K562 (cell line): ENCODE data around the gene CSPG5. TPM values are rescaled to one million over a fixed set of nuclear protein-coding genes. Genes with fewer than 3 reads are reported as not detected.

Experiments
- ATAC-seq: fragments of 200-7000 bp; cut with Tn5 transposase; 3 replicates; pipeline ENCODE4 v1.9.1; 2020; ENCODE audit warnings: moderate library complexity
- BruUV-seq: library from RNA; stranded (reverse); fragments of 400-500 nt; replicated peaks from 2 replicates; lab custom pipeline; 2021; lab: Mats Ljungman, UMichigan
- CTCF ChIA-PET: fragments of 300-600 bp; formaldehyde crosslinking; extraction: SDS; loops from one replicate; lab custom pipeline; 2021; ENCODE audit warnings: low intra/inter-chr PET ratio; lab: Yijun Ruan, JAX
- POLR2A ChIA-PET: fragments of 300-600, 350-650 bp; sonication (Branson Sonifier 250); formaldehyde crosslinking; extraction: SDS; loops from one replicate; lab custom pipeline; 2021; ENCODE audit warnings: antibody characterized with exemption, inconsistent platforms; lab: Yijun Ruan, JAX
- DNase-seq, 4 experiments: peaks; one replicate each; pipeline versions ENCODE4 v3.0.0 to v3.0.0-alpha.2; 2011 to 2018; ENCODE audit warnings: low spot score in 3 of 4, mixed read lengths in 3 of 4; ENCODE audit errors: extremely low read depth in 1 of 4
- FAIRE-seq: peaks from 2 replicates; lab custom pipeline; 2011; peaks lifted over from hg19 to GRCh38; lab: Jason Lieb, UNC
- H2AFZ ChIP-seq: 2 replicates; pipeline ENCODE4 v1.6.0; 2011; ENCODE audit warnings: low read depth, low read length, control low read depth, inconsistent platforms
- H3K27ac ChIP-seq: fragments of 200-600 bp; 3 replicates; pipeline ENCODE4 v1.8.0; 2011; ENCODE audit warnings: low read depth, mild to moderate bottlenecking, control low read depth, inconsistent platforms, low read length, moderate library complexity, mixed read lengths; ENCODE audit errors: extremely low read depth
- H3K27me3 ChIP-seq, 2 experiments: fragments of 300-600 bp in 1 of 2; 2 replicates in 1 of 2; 3 replicates in 1 of 2; pipeline versions ENCODE4 v1.6.0 to v1.8.0; 2011; ENCODE audit warnings: inconsistent platforms in 2 of 2, low read length in 2 of 2, mild to moderate bottlenecking in 1 of 2, mixed read lengths in 1 of 2, moderate library complexity in 1 of 2; ENCODE audit not compliant: control insufficient read depth in 2 of 2, insufficient read depth in 2 of 2
- H3K36me3 ChIP-seq: fragments of 300-600 bp; 3 replicates; pipeline ENCODE4 v1.8.0; 2011; ENCODE audit warnings: mild to moderate bottlenecking, low read length, inconsistent platforms; ENCODE audit not compliant: control insufficient read depth, insufficient read depth
- H3K4me1 ChIP-seq, 2 experiments: fragments of 200-600 bp in 1 of 2; replicated peaks in 1 of 2; 2 replicates in 1 of 2; 3 replicates in 1 of 2; pipeline versions ENCODE4 v1.5.1 to v1.8.0; 2011; ENCODE audit warnings: inconsistent platforms in 2 of 2, low read length in 2 of 2, mild to moderate bottlenecking in 1 of 2, mixed read lengths in 1 of 2, moderate library complexity in 1 of 2; ENCODE audit not compliant: control insufficient read depth in 2 of 2, insufficient read depth in 2 of 2
- H3K4me2 ChIP-seq: 2 replicates; pipeline ENCODE4 v1.6.1; 2011; ENCODE audit warnings: low read length, control low read depth, inconsistent platforms, mixed read lengths; ENCODE audit not compliant: insufficient read depth
- H3K4me3 ChIP-seq: fragments of 200-600 bp; sonication (generic), shearing (Covaris generic); 2 replicates; pipeline ENCODE4 v1.5.1; 2016; ENCODE audit warnings: control low read depth, inconsistent platforms
- H3K79me2 ChIP-seq: fragments of 200-600 bp; 3 replicates; pipeline ENCODE4 v1.8.0; 2011; ENCODE audit warnings: low read length, inconsistent platforms; ENCODE audit not compliant: control insufficient read depth, insufficient read depth
- H3K9ac ChIP-seq, 2 experiments: 2 replicates each; pipeline versions ENCODE4 v1.6.0 to v1.6.1; 2011; ENCODE audit warnings: low read depth in 2 of 2, low read length in 2 of 2, control low read depth in 1 of 2, inconsistent platforms in 1 of 2, mild to moderate bottlenecking in 1 of 2, mixed read lengths in 1 of 2; ENCODE audit not compliant: insufficient read depth in 1 of 2
- H3K9me1 ChIP-seq: one replicate; pipeline ENCODE4 v1.6.0; 2011; ENCODE audit warnings: inconsistent platforms, mild to moderate bottlenecking, low read length, moderate library complexity; ENCODE audit not compliant: control insufficient read depth, insufficient read depth
- H3K9me3 ChIP-seq: replicated peaks from 2 replicates; pipeline ENCODE4 v1.5.1; 2011; ENCODE audit warnings: low read depth, low read length, inconsistent platforms; ENCODE audit not compliant: control insufficient read depth, insufficient read depth
- H4K20me1 ChIP-seq: replicated peaks from 2 replicates; pipeline ENCODE4 v1.6.1; 2011; ENCODE audit warnings: low read length, inconsistent platforms, mixed read lengths; ENCODE audit not compliant: control insufficient read depth, insufficient read depth
- ASH1L ChIP-seq: fragments of 450-650 bp; IDR thresholded peaks from 2 replicates; pipeline ENCODE4 v1.6.1; 2018; ENCODE audit warnings: borderline replicate concordance, mild to moderate bottlenecking, low read depth; ENCODE audit not compliant: partially characterized antibody
- CREBBP ChIP-seq: IDR thresholded peaks from one replicate; pipeline ENCODE4 v1.6.1; 2012; ENCODE audit warnings: low read depth, mild to moderate bottlenecking, control low read depth, inconsistent platforms, low read length
- E2F8 ChIP-seq: fragments of 450-650 bp; IDR thresholded peaks from 2 replicates; pipeline ENCODE4 v1.7.1; 2018; ENCODE audit warnings: mild to moderate bottlenecking, low read depth; ENCODE audit not compliant: partially characterized antibody
- EHMT2 ChIP-seq: fragments of 450-650 bp; IDR thresholded peaks from 2 replicates; pipeline ENCODE4 v1.6.1; 2018; ENCODE audit warnings: antibody characterized with exemption
- ERF ChIP-seq: fragments of 450-650 bp; formaldehyde crosslinking; IDR thresholded peaks from 2 replicates; pipeline ENCODE4 v1.4.0; 2020; ENCODE audit warnings: mild to moderate bottlenecking, mixed read lengths
- ESRRA ChIP-seq: fragments of 450-650 bp; IDR thresholded peaks from 2 replicates; pipeline ENCODE4 v1.6.1; 2014; ENCODE audit warnings: low read depth, mild to moderate bottlenecking, moderate library complexity, borderline replicate concordance
- FOXK1 ChIP-seq: sonication (generic); formaldehyde crosslinking; IDR thresholded peaks from 2 replicates; pipeline ENCODE4 v1.8.0; 2022; ENCODE audit warnings: missing genetic modification reagents, mild to moderate bottlenecking, borderline replicate concordance
- ID3 ChIP-seq, 2 experiments: fragments of 250-450 bp in 1 of 2; fragments of 450-650 bp in 1 of 2; sonication (Bioruptor Pico) in 1 of 2; IDR thresholded peaks; 2 replicates each; pipeline versions ENCODE4 v1.6.1 to v1.8.0; 2016 to 2021; ENCODE audit warnings: mild to moderate bottlenecking in 2 of 2, moderate library complexity in 2 of 2, missing compliant biosample characterization in 1 of 2, missing genetic modification characterization in 1 of 2
- MXI1 ChIP-seq: IDR thresholded peaks from 2 replicates; pipeline ENCODE4 v1.6.1; 2011; ENCODE audit warnings: low read depth, mild to moderate bottlenecking, improper control_type of control experiment, low read length
- NR2C2 ChIP-seq, 2 experiments: fragments of 200-800 bp in 1 of 2; sonication (Bioruptor generic) in 1 of 2; sonication (generic) in 1 of 2; formaldehyde crosslinking in 1 of 2; IDR thresholded peaks; 2 replicates each; pipeline versions ENCODE4 v1.6.1 to v1.8.0; 2016 to 2022; ENCODE audit warnings: mild to moderate bottlenecking in 1 of 2, missing compliant biosample characterization in 1 of 2, missing genetic modification characterization in 1 of 2, missing genetic modification reagents in 1 of 2
- RB1 ChIP-seq: fragments of 450-650 bp; IDR thresholded peaks from 2 replicates; pipeline ENCODE4 v1.6.1; 2017; ENCODE audit warnings: low read depth, mild to moderate bottlenecking
- ZNF408 ChIP-seq: fragments of 250-450 bp; sonication (Bioruptor Pico); IDR thresholded peaks from 2 replicates; pipeline ENCODE4 v1.4.0; 2020; ENCODE audit warnings: low read depth, mild to moderate bottlenecking, moderate library complexity
- ZNF780A ChIP-seq: fragments of 250-450 bp; sonication (Bioruptor Pico); IDR thresholded peaks from 2 replicates; pipeline ENCODE4 v1.5.0; 2021; ENCODE audit warnings: mild to moderate bottlenecking
- WGBS: fragments of 100-300 bp; shearing (Covaris generic); methylation state at CpG from one replicate; pipeline ENCODE4 v1.1.6; 2016; ENCODE audit warnings: low coverage, mixed read lengths; ENCODE audit not compliant: insufficient coverage; ENCODE audit errors: missing lambda C conversion rate; 5-methylcytosine and 5-hydroxymethylcytosine counted together
- in situ Hi-C: fragments of 300-500 bp; cut with MboI; formaldehyde crosslinking; loops from 4 replicates; pipeline ENCODE4 v1.15.0; 2018; ENCODE audit warnings: inconsistent platforms, mixed read lengths
- intact Hi-C: fragments of 100-400 bp; cut with micrococcal nuclease; formaldehyde crosslinking; loops from 2 replicates; pipeline ENCODE4 v1.14.2; 2022
- polyA plus RNA-seq, 8 experiments: library from polyadenylated mRNA; depleted of rRNA in 4 of 8; stranded (reverse) in 5 of 8; unstranded in 3 of 8; fragments of >200 nt; fragmentation: Nextera tagmentation in 2 of 8; fragmentation: Illumina TruSeq in 1 of 8; extraction: Ambion mirVana in 2 of 8; extraction: Trizol in 1 of 8; gene quantifications; 2 replicates each; pipeline versions ENCODE4 v1.2.1 to v1.2.3, GENCODE V29; 2011 to 2014; ENCODE audit warnings: inconsistent platforms in 1 of 8, missing spikeins in 1 of 8
- total RNA-seq, 7 experiments: library from RNA; depleted of rRNA in 6 of 7; stranded (reverse); fragments of >200 nt in 6 of 7; fragmentation: Illumina TruSeq in 2 of 7; extraction: Trizol in 2 of 7; gene quantifications; 2 replicates each; pipeline versions ENCODE4 v1.2.1 to v1.2.3, GENCODE V29; 2011 to 2021; ENCODE audit warnings: low replicate concordance in 1 of 7

CSPG5 gene
- total and polyA plus RNA-seq, 9 of the 15 experiments (the other 6 are each of a cell fraction or from before 2014, with no cell fraction given) = 0.06 to 3.3 (median 2.4) TPM

- no TSS peak for BruUV-seq
- Histone ChIP-seq H2AFZ (peak overlapping the region; percentile 89), H3K9me3 (no peaks in the 10 kb centered on the region), H3K4me1 (peaks cover 9 to 11% of the 10 kb centered on the region in 2 experiments; a peak in 4 of 5 replicates), H3K27ac (peak overlapping the region; percentile 18; the same call in 1 of the 3 replicates), H3K36me3 (no peaks in the 10 kb centered on the region), H3K9me1 (no peaks in the 10 kb centered on the region), H4K20me1 (no peaks in the 10 kb centered on the region), H3K79me2 (no peaks in the 10 kb centered on the region), H3K4me2 (peak overlapping the region; percentile 13; the same call in 1 of the 2 replicates), H3K9ac (peak overlapping the region; percentile 14 to 86; a peak in 3 of 4 replicates), H3K27me3 (no peaks in the 10 kb centered on the region), H3K4me3 (no peak overlapping the region)
- POLR2A ChIA-PET = interaction anchor here (0.6 to 1.5 kb wide), 13 partner anchors 10 to 547 kb away, joined by 3 to 7 read pairs (median 4); no protein-coding TSS in a partner anchor
- 36% methylated on average over 15 of the region's 15 CpGs for WGBS
- peak; percentile 72 to 93 (median 81) for DNase-seq
- CTCF ChIA-PET = interaction anchor here (0.7 to 3.8 kb wide), 5 partner anchors 17 to 635 kb away, joined by 3 to 39 read pairs (median 5); no protein-coding TSS in a partner anchor
- in situ Hi-C loops (loop anchor here (10.0 kb wide), 1 partner anchor 632 kb away; no protein-coding TSS in a partner anchor), intact Hi-C loops (loop anchor here (1.0 to 10.0 kb wide), 4 partner anchors 52 to 629 kb away; partner anchors contain the start of gene CSPG5)
- peak; percentile 97 for FAIRE-seq
- ATAC-seq = peak; percentile 97
- TF ChIP-seq ZNF780A (no peak), ZNF408 (CRISPR knock-in tag) (no peak), ESRRA (peak; percentile 77), CREBBP (no peak), ASH1L (peak; percentile 46), ERF (CRISPR knock-in tag) (0 out of 2 replicates have a peak, but pooled peaks have one; percentile 46), RB1 (peak; percentile 100), FOXK1 (CRISPR knock-in tag) (0 out of 2 replicates have a peak, but pooled peaks have one; percentile 45), NR2C2 (CRISPR knock-in tag; IDR thresholded peaks at IDR 0.05) (peak; percentile 64; the same call in 1 of the 2 replicates), NR2C2 (tag; IDR thresholded peaks at IDR 0.05) (no peak), ID3 (CRISPR knock-in tag; IDR thresholded peaks at IDR 0.05) (no peak), ID3 (tag; IDR thresholded peaks at IDR 0.05) (peak; percentile 90), EHMT2 (0 out of 2 replicates have a peak, but pooled peaks have one; percentile 15), E2F8 (peak; percentile 75), MXI1 (peak; percentile 62; the same call in 1 of the 2 replicates)
Observed at GRCh38 chr3:47522082-47522987, 56.3 kb downstream of the CSPG5 start.
